ENCODE results near the gene MKRN3. TPM values are rescaled to one million over a fixed set of nuclear protein-coding genes. Genes with fewer than 3 reads are reported as not detected.

Gene MKRN3
- total and polyA plus RNA-seq, 4 donors = 0.30 to 0.40 TPM; not detected in 2

GRCh38 chr15:23602124-23602523, 36.6 kb downstream of the MKRN3 start:
- Histone ChIP-seq H3K9ac (ENCODE audit: insufficient read depth in 1 of 2, low read length in 2 of 2) (no peak overlapping the region), H3K27ac (ENCODE audit: low read depth in 1 of 2, low read length in 1 of 2) (no peak overlapping the region), H3K4me3 (no peak overlapping the region), H3K4me1 (ENCODE audit: control insufficient read depth in 5 of 5, insufficient read depth in 5 of 5, low read length in 5 of 5) (no peaks in the 10 kb centered on the region), H3K36me3 (ENCODE audit: control insufficient read depth in 4 of 4, insufficient read depth in 4 of 4, low read length in 4 of 4) (no peaks in the 10 kb centered on the region), H3K9me3 (ENCODE audit: control insufficient read depth in 4 of 4, insufficient read depth in 3 of 4, low read length in 3 of 4) (peaks cover 0 to 12% (median under 1%) of the 10 kb centered on the region in 4 donors), H3K27me3 (ENCODE audit: control insufficient read depth in 3 of 3, insufficient read depth in 3 of 3, low read length in 2 of 3) (no peaks in the 10 kb centered on the region)
- ATAC-seq (ENCODE audit: insufficient read depth, low FRiP score) (no peak), DNase-seq (no peak)
- 96% methylated on average over 6 of the region's 6 CpGs for WGBS, 2 donors
- TF ChIP-seq, protein P1, sequence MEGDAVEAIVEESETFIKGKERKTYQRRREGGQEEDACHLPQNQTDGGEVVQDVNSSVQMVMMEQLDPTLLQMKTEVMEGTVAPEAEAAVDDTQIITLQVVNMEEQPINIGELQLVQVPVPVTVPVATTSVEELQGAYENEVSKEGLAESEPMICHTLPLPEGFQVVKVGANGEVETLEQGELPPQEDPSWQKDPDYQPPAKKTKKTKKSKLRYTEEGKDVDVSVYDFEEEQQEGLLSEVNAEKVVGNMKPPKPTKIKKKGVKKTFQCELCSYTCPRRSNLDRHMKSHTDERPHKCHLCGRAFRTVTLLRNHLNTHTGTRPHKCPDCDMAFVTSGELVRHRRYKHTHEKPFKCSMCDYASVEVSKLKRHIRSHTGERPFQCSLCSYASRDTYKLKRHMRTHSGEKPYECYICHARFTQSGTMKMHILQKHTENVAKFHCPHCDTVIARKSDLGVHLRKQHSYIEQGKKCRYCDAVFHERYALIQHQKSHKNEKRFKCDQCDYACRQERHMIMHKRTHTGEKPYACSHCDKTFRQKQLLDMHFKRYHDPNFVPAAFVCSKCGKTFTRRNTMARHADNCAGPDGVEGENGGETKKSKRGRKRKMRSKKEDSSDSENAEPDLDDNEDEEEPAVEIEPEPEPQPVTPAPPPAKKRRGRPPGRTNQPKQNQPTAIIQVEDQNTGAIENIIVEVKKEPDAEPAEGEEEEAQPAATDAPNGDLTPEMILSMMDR (IDR thresholded peaks at IDR 0.05; ENCODE audit: control extremely low read depth, extremely low read depth) = no peak

GRCh38 chr15:23606226-23606625, 40.8 kb downstream of the MKRN3 start:
- no peak overlapping the region for H3K9ac ChIP-seq (ENCODE audit: insufficient read depth in 1 of 2, low read length in 2 of 2)
- H3K4me3 ChIP-seq = no peak overlapping the region
- TF ChIP-seq, protein P1 (IDR thresholded peaks at IDR 0.05; ENCODE audit: control extremely low read depth, extremely low read depth) = no peak
- no peaks in the 10 kb centered on the region for H3K4me1 ChIP-seq (ENCODE audit: control insufficient read depth in 5 of 5, insufficient read depth in 5 of 5, low read length in 5 of 5)
- DNase-seq = no peak
- H3K27ac ChIP-seq (ENCODE audit: low read depth in 1 of 2, low read length in 1 of 2) = no peak overlapping the region
- no peaks in the 10 kb centered on the region for H3K27me3 ChIP-seq (ENCODE audit: control insufficient read depth in 3 of 3, insufficient read depth in 3 of 3, low read length in 2 of 3)
- WGBS, 2 donors = 89% methylated on average over 2 of the region's 2 CpGs
- ATAC-seq (ENCODE audit: insufficient read depth, low FRiP score) = no peak
- H3K9me3 ChIP-seq (ENCODE audit: control insufficient read depth in 4 of 4, insufficient read depth in 3 of 4, low read length in 3 of 4) = peaks cover 0 to 12% (median 2%) of the 10 kb centered on the region in 4 donors
- no peaks in the 10 kb centered on the region for H3K36me3 ChIP-seq (ENCODE audit: control insufficient read depth in 4 of 4, insufficient read depth in 4 of 4, low read length in 4 of 4)

DNA sequence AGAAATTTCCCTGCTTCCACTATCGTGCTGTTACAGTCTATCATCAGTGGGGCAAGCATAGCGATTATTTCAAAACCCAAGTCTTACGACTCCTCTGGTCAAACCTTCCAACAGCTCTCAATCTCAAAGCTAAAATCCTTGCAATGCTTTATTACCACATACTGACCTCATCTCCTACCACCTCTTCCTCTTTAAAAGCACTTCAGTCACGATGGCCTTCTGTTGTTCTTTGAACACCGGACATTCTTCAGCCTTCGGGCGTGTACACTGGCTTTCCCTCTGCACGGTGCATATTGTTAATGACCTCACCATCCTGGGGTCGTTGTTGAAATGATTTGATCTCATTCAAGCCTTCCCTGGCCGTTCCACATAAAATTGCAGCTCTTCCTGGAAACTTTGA, 51.1 kb downstream of the MKRN3 start:
- WGBS, 2 donors = 56 to 61% methylated on average over 10 of the region's 10 CpGs
- no peaks in the 10 kb centered on the region for H3K36me3 ChIP-seq (ENCODE audit: control insufficient read depth in 4 of 4, insufficient read depth in 4 of 4, low read length in 4 of 4)
- no peak for ATAC-seq (ENCODE audit: insufficient read depth, low FRiP score)
- H3K4me1 ChIP-seq (ENCODE audit: control insufficient read depth in 5 of 5, insufficient read depth in 5 of 5, low read length in 5 of 5) = no peaks in the 10 kb centered on the region
- DNase-seq = peak in 1 of 3 donors; percentile 3
- H3K9me3 ChIP-seq (ENCODE audit: control insufficient read depth in 4 of 4, insufficient read depth in 3 of 4, low read length in 3 of 4) = peaks cover 0 to 3% (median under 1%) of the 10 kb centered on the region in 4 donors
- peaks cover 0 to 3% (median 0%) of the 10 kb centered on the region in 3 donors for H3K27me3 ChIP-seq (ENCODE audit: control insufficient read depth in 3 of 3, insufficient read depth in 3 of 3, low read length in 2 of 3)
- H3K4me3 ChIP-seq = no peak overlapping the region
- TF ChIP-seq, protein P1 (IDR thresholded peaks at IDR 0.05; ENCODE audit: control extremely low read depth, extremely low read depth) = no peak
- H3K9ac ChIP-seq (ENCODE audit: insufficient read depth in 1 of 2, low read length in 2 of 2) = no peak overlapping the region
- H3K27ac ChIP-seq (ENCODE audit: low read depth in 1 of 2, low read length in 1 of 2) = no peak overlapping the region

Small RNA genes within 50 kb of the gene (small RNA-seq; reads per million reads assigned to genes)
- not detected for gene MIR4508 (ENCODE audit: low replicate concordance)

Other genes starting within 250 kb of the MKRN3 start
- not detected for gene GOLGA6L26, start 231.5 kb upstream of the MKRN3 start, total RNA-seq
- not detected for gene GOLGA6L26, start 231.5 kb upstream of the MKRN3 start, polyA plus RNA-seq
- under 1 TPM; 0.11 to 0.40 TPM for gene GOLGA8S, start 210.9 kb upstream of the MKRN3 start, total RNA-seq
- gene GOLGA8S, start 210.9 kb upstream of the MKRN3 start, polyA plus RNA-seq = under 1 TPM; 0.05 to 0.20 TPM
- not detected for gene GOLGA6L2, start 118.4 kb upstream of the MKRN3 start, total RNA-seq
- not detected for gene GOLGA6L2, start 118.4 kb upstream of the MKRN3 start, polyA plus RNA-seq
- gene MAGEL2, start 82.2 kb downstream of the MKRN3 start, total RNA-seq = 1 to 10 TPM in 1 of 2 donors, under 1 TPM in 1; 0.18 to 2.8 TPM
- gene MAGEL2, start 82.2 kb downstream of the MKRN3 start, polyA plus RNA-seq = under 1 TPM; 0.02 to 0.06 TPM
- 100 to 1,000 TPM in 1 of 2 donors, 10 to 100 TPM in 1; 35.4 to 107 TPM for gene NDN, start 121.6 kb downstream of the MKRN3 start, total RNA-seq
- 10 to 100 TPM; 24.5 to 31.1 TPM for gene NDN, start 121.6 kb downstream of the MKRN3 start, polyA plus RNA-seq